GM10266 (cell line): ENCODE measurements around the gene GULP1.

Source experiments
- DNase-seq: peaks from one replicate; pipeline ENCODE4 v3.0.0; 2012; ENCODE audit errors: extremely low spot score
- CTCF ChIP-seq: IDR thresholded peaks from 2 replicates; pipeline ENCODE4 v1.5.1; 2012; ENCODE audit warnings: mild to moderate bottlenecking, low read depth; ENCODE audit not compliant: control insufficient read depth, insufficient read depth; ENCODE audit errors: missing control alignments

GULP1 gene

DNA sequence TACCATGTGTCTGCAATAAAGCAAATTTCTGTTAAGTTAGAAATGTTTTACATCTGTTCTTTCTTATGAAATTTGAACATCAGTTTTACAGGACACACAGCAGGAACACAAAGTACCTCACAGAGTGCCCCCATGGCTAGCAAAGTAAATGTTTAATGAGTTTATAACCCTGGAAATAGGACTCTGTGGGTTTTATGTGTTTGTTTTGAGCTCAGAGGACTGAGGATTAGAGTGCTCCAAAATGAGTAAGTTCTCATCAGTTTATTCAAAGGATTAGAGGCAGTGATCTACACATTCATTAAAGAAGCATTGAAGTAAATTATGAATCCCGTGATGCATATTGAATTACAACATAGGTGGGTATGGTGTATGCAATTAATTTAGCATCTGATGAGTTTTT lies 281.8 kb downstream of the GULP1 start:
- no peak for TF ChIP-seq CTCF

GRCh38 chr2:188576006-188576405 lies 284.3 kb downstream of the GULP1 start:
- no peak for TF ChIP-seq CTCF
- DNase-seq: no peak

More for the DNA sequence above, 281.8 kb downstream of the GULP1 start:
- DNase-seq: no peak

DNA sequence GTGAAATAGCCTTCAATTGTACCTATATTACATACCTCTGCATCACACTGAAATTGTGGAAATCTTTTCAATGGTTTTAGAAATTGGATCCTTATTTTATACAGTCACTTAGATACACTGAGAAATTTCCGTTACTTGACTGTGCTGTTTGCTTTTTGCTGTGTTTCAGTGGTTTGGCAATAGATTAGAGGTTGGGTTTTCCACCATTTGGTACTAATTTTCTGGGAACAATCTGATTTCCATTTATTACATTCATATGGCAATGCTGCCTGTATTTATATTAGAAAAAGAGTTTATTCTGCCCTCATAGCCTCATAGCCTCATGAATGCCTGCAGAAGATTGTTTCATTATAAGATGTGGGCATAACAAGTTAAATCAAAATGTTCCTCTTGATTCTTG lies 285.0 kb downstream of the GULP1 start:
- TF ChIP-seq CTCF: no peak

DNA sequence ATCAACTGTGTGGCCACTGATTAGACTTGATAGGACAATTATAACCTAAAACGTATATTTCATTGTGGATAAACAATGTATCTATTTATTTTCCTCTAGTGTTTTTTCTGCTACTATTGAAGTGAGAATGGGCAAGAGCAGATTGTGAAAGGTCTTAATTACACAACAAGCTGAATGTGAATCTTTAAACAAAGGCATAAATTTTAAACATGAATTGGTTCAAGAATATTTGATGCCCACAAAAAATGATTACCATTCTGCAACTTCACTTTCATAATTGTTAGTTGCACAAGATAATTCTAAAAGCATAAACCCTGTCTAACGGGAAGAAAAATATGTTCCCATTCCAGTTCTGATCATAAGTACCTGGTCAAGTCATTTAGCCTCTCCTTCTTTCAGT lies 285.6 kb downstream of the GULP1 start:
- no peak for TF ChIP-seq CTCF
- DNase-seq: no peak

More for the DNA sequence above, 285.0 kb downstream of the GULP1 start:
- no peak for DNase-seq

DNA sequence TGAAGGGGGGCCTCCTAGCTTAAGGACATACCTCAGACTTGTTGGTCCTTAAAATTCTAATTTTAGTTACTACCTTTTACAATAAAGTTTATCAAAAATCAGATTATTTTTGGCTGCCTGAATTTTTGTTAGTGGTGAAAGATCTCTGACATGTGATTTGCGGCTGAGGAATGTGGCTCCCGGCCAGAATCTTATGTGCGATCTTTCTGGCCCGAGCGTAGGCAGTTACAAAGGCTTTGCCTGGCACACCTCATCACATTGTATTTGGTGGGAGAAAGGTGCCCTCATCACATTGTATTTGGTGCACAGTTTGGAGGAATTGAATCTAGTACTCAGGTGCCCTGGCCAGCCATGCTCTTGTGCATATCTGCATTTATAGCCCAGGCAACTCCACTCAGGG lies 289.1 kb downstream of the GULP1 start:
- DNase-seq: no peak
- no peak for TF ChIP-seq CTCF

DNA sequence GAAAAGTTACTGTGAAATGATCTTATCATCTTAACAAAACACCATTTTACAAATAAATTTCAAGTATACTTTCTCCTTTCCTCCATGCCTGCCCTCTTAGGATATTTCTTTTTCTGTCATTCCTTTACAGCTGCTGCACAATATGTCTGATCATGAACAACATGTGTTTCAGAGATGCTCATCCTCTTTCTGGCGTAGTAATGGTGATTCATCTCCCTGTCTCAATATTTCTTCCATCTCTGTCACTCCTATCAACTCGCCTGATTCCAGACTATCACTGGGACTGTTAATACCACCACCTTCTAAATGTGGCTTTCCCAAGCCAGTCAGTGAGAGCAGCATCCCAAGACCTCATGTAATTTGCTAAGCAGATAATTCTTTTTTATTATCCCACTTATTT lies 290.5 kb downstream of the GULP1 start:
- TF ChIP-seq CTCF: no peak

GRCh38 chr2:188588235-188588634 lies 296.6 kb downstream of the GULP1 start:
- no peak for TF ChIP-seq CTCF
- DNase-seq: no peak

More for the DNA sequence above, 290.5 kb downstream of the GULP1 start:
- no peak for DNase-seq
